DOHH2 (cell line): ENCODE results near the gene XKR7.

Experiments
- H3F3A ChIP-seq: fragments of 200-600 bp; sonication (generic), shearing (Covaris generic); 2 replicates; pipeline ENCODE4 v1.6.0; 2016; ENCODE audit warnings: antibody characterized with exemption, mild to moderate bottlenecking; ENCODE audit not compliant: control insufficient read depth, insufficient read depth
- H3K27ac ChIP-seq: fragments of 200-600 bp; sonication (generic); 2 replicates; pipeline ENCODE4 v1.5.1; 2014; ENCODE audit warnings: low read depth, mild to moderate bottlenecking, low read length, moderate library complexity
- H3K27me3 ChIP-seq: fragments of 200-600 bp; sonication (generic); 2 replicates; pipeline ENCODE4 v1.6.1; 2014; ENCODE audit warnings: mild to moderate bottlenecking, low read length, mixed read lengths; ENCODE audit not compliant: control insufficient read depth
- H3K36me3 ChIP-seq: fragments of 200-600 bp; sonication (generic); 2 replicates; pipeline ENCODE4 v1.6.1; 2014; ENCODE audit warnings: mild to moderate bottlenecking, low read length, moderate library complexity, mixed read lengths; ENCODE audit not compliant: control insufficient read depth
- H3K4me1 ChIP-seq: fragments of 200-600 bp; sonication (generic); 2 replicates; pipeline ENCODE4 v1.6.1; 2014; ENCODE audit warnings: mild to moderate bottlenecking, low read length, mixed read lengths; ENCODE audit not compliant: control insufficient read depth
- H3K4me2 ChIP-seq: fragments of 200-600 bp; sonication (generic); 2 replicates; pipeline ENCODE4 v1.6.0; 2014; ENCODE audit warnings: mild to moderate bottlenecking, low read length, moderate library complexity
- H3K4me3 ChIP-seq: fragments of 200-600 bp; sonication (generic); 2 replicates; pipeline ENCODE4 v1.5.1; 2014; ENCODE audit warnings: mild to moderate bottlenecking, low read length, mixed read lengths
- H3K79me2 ChIP-seq: fragments of 200-600 bp; sonication (generic); 2 replicates; pipeline ENCODE4 v1.6.1; 2014; ENCODE audit warnings: mild to moderate bottlenecking, low read length, mixed read lengths; ENCODE audit not compliant: control insufficient read depth
- H3K9me2 ChIP-seq: fragments of 200-600 bp; sonication (generic); replicated peaks from 2 replicates; pipeline ENCODE4 v1.6.1; 2014; ENCODE audit warnings: mild to moderate bottlenecking, low read length, mixed read lengths; ENCODE audit not compliant: control insufficient read depth
- H3K9me3 ChIP-seq: fragments of 200-600 bp; sonication (generic); 2 replicates; pipeline ENCODE4 v1.6.1; 2014; ENCODE audit warnings: antibody characterized with exemption, low read length, mixed read lengths; ENCODE audit not compliant: control insufficient read depth, insufficient read depth
- H4K20me1 ChIP-seq: fragments of 200-600 bp; sonication (generic); 2 replicates; pipeline ENCODE4 v1.6.0; 2014; ENCODE audit warnings: low read depth, mild to moderate bottlenecking, antibody characterized with exemption, low read length, moderate library complexity; ENCODE audit not compliant: control insufficient read depth, insufficient read depth
- EZH2phosphoT487 ChIP-seq: fragments of 200-600 bp; sonication (generic); IDR thresholded peaks from 2 replicates; pipeline ENCODE4 v1.6.1; 2017; ENCODE audit warnings: borderline replicate concordance, mild to moderate bottlenecking, antibody characterized with exemption, low read length, moderate library complexity, mixed read lengths
- TF ChIP-seq, protein P1 (sequence below): fragments of 200-600 bp; sonication (generic); IDR thresholded peaks from one replicate; pipeline ENCODE4 v1.5.1; 2014; ENCODE audit warnings: antibody characterized with exemption, mild to moderate bottlenecking, low read depth, low read length; ENCODE audit not compliant: poor library complexity, severe bottlenecking

The XKR7 gene

DNA sequence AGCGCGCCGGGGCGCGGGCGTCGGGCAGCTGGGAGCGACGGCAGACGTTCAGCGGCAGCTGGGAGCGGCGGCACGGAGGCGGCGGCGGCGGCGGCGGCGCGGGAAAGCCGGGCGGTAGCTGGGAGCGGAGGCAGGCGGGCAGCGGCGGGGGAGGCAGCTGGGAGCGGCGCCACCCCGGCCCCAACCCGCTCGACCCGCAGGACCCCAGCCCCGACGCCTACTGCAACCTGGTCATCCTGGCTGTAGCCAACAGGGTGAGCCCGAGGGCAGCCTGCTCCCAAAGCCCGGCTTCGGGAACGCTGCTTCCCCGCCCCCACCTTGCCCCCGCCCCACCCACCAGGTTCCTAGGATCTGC is 51.2 kb downstream of the XKR7 start:
- no peaks in the 10 kb centered on the region for H4K20me1 ChIP-seq
- H3K9me2 ChIP-seq: no peaks in the 10 kb centered on the region
- peaks cover 21% of the 10 kb centered on the region for H3K4me1 ChIP-seq
- H3F3A ChIP-seq: no peaks in the 10 kb centered on the region
- no peak overlapping the region for H3K27ac ChIP-seq
- H3K4me2 ChIP-seq: peak overlapping the region; percentile 90
- no peak for TF ChIP-seq EZH2phosphoT487
- TF ChIP-seq, protein P1, sequence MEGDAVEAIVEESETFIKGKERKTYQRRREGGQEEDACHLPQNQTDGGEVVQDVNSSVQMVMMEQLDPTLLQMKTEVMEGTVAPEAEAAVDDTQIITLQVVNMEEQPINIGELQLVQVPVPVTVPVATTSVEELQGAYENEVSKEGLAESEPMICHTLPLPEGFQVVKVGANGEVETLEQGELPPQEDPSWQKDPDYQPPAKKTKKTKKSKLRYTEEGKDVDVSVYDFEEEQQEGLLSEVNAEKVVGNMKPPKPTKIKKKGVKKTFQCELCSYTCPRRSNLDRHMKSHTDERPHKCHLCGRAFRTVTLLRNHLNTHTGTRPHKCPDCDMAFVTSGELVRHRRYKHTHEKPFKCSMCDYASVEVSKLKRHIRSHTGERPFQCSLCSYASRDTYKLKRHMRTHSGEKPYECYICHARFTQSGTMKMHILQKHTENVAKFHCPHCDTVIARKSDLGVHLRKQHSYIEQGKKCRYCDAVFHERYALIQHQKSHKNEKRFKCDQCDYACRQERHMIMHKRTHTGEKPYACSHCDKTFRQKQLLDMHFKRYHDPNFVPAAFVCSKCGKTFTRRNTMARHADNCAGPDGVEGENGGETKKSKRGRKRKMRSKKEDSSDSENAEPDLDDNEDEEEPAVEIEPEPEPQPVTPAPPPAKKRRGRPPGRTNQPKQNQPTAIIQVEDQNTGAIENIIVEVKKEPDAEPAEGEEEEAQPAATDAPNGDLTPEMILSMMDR: no peak
- no peaks in the 10 kb centered on the region for H3K79me2 ChIP-seq
- no peaks in the 10 kb centered on the region for H3K9me3 ChIP-seq
- H3K36me3 ChIP-seq: no peaks in the 10 kb centered on the region
- H3K27me3 ChIP-seq: peaks cover 49% of the 10 kb centered on the region
- H3K4me3 ChIP-seq: peak overlapping the region; percentile 49

DNA sequence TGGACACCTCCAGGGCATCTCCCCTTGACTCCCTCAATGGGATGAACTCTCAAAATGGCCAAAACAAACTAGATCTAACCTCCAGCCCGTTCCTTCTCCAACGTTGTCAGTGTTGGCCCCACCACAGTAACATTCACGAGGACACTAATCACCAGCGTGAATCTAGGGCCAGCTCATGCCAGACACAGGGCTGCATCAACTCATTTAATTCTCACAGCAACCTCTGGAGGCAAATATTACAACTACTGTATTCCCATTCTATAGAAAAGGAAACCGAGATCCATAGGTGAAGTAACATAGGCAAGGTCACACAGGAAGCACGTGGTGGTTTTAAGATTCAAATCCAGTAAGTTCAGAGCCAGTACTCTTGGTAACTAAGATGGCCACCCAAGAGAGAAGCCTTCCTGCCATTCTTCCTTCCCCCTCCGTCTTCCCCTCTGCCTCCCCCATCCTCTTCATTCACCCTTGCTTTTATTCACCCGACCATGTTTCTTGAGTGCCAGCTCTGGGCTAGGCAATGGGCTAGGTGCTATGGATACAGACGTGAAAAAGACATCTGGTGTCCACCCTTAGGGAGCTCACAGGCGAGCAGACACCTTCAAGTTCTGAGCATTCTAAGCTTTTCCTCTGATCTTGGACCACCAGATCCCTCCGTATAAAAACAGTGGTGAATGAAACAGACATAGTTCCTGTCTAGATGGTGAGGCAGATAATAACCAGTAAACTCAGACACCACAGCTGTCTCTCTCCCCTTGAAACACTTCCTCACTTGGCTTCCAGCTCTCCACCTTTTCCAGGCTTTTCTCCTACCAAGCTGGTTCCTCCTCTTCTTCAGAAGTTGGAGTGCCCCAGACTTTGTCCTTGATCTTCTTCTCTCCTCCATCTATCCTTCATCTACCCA is 51.9 kb downstream of the XKR7 start:
- Histone ChIP-seq H3K27me3 (peaks cover 51% of the 10 kb centered on the region), H3K27ac (no peak overlapping the region), H3F3A (peaks cover under 1% of the 10 kb centered on the region; the same call in 1 of the 2 replicates), H3K79me2 (no peaks in the 10 kb centered on the region), H4K20me1 (no peaks in the 10 kb centered on the region), H3K9me2 (no peaks in the 10 kb centered on the region), H3K4me2 (peak overlapping the region; percentile 90), H3K9me3 (no peaks in the 10 kb centered on the region), H3K4me1 (peaks cover 27% of the 10 kb centered on the region), H3K4me3 (peak overlapping the region; percentile 49), H3K36me3 (no peaks in the 10 kb centered on the region)
- no peak for TF ChIP-seq EZH2phosphoT487
- TF ChIP-seq, protein P1: no peak

DNA sequence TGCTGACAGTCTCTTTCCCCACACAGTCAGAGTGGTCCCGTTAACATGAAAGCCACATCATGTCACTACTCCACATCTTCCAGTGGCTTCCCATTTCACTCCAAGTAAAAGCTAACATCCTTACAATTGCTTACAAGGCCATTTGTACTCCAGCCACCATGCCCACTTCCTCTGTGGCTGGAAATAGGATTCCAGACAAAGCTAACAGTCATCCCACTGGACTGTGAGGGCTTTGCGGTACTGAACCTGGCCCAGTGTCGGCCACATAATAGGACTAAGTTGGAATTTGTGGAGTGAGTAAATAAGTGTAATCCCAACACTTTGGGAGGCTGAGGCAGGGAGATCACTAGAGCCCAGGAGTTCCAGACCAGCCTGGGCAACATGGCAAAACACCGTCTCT is 53.1 kb downstream of the XKR7 start:
- no peak overlapping the region for H3K4me3 ChIP-seq
- no peaks in the 10 kb centered on the region for H3K79me2 ChIP-seq
- H3K4me1 ChIP-seq: peaks cover 34% of the 10 kb centered on the region
- no peaks in the 10 kb centered on the region for H3K36me3 ChIP-seq
- TF ChIP-seq, protein P1: no peak
- no peak for TF ChIP-seq EZH2phosphoT487
- no peak overlapping the region for H3K27ac ChIP-seq
- peaks cover 2% of the 10 kb centered on the region; the same call in 1 of the 2 replicates for H3F3A ChIP-seq
- H3K9me3 ChIP-seq: no peaks in the 10 kb centered on the region
- no peak overlapping the region for H3K4me2 ChIP-seq
- H3K9me2 ChIP-seq: no peaks in the 10 kb centered on the region
- H3K27me3 ChIP-seq: peaks cover 50% of the 10 kb centered on the region
- no peaks in the 10 kb centered on the region for H4K20me1 ChIP-seq
